ENCODE measurements around the gene FSHR.

- TF ChIP-seq, protein P1, sequence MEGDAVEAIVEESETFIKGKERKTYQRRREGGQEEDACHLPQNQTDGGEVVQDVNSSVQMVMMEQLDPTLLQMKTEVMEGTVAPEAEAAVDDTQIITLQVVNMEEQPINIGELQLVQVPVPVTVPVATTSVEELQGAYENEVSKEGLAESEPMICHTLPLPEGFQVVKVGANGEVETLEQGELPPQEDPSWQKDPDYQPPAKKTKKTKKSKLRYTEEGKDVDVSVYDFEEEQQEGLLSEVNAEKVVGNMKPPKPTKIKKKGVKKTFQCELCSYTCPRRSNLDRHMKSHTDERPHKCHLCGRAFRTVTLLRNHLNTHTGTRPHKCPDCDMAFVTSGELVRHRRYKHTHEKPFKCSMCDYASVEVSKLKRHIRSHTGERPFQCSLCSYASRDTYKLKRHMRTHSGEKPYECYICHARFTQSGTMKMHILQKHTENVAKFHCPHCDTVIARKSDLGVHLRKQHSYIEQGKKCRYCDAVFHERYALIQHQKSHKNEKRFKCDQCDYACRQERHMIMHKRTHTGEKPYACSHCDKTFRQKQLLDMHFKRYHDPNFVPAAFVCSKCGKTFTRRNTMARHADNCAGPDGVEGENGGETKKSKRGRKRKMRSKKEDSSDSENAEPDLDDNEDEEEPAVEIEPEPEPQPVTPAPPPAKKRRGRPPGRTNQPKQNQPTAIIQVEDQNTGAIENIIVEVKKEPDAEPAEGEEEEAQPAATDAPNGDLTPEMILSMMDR (IDR thresholded peaks at IDR 0.05; ENCODE audit: low read depth, low read length): no peak
- no peak for TF ChIP-seq POLR2A (IDR thresholded peaks at IDR 0.05; ENCODE audit: extremely low read depth, insufficient read length)
Measured at GRCh38 chr2:49005261-49005660, 149.1 kb downstream of the FSHR start.
